Measurements from ENCODE around the gene C7orf57.
A peak's percentile ranks its signal among the peaks of the same experiment; 100 is the strongest.
"Not testable (repeated sequence)": the region's sequence is repeated elsewhere in the genome, so short reads cannot be mapped to it uniquely, and the experiment has no call there.

C7orf57 gene

DNA sequence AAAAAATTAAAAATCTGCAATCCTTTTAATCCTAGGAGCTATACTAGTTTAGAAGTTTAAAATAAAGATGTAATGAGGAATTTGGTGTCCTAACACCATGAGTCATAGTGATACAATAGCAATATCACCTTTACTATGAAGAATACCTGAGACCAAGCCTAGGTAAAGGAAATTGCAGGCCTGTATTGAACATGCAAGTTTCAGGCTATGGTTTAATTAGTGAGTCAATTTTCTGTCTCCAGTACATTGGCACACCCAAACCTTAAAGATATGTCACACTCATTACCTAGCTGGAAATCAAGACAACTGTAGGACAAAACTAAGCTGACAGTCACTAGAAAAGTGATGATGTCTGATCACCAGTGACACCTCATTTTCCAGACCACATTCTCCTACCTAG, 47.0 kb downstream of the C7orf57 start:
- not testable (repeated sequence) for H3K4me3 ChIP-seq (ENCODE audit: low read length in 2 of 2); H3K36me3 ChIP-seq (ENCODE audit: control insufficient read depth in 2 of 2, insufficient read depth in 2 of 2, low read length in 2 of 2); H3K9ac ChIP-seq (ENCODE audit: low read depth in 1 of 2, low read length in 2 of 2); H3K9me3 ChIP-seq (ENCODE audit: control insufficient read depth in 2 of 2, low read length in 2 of 2); H3K27me3 ChIP-seq (ENCODE audit: control insufficient read depth in 2 of 2, insufficient read depth in 2 of 2, low read length in 2 of 2)
- Histone ChIP-seq H3K4me1 (ENCODE audit: control insufficient read depth in 2 of 2, insufficient read depth in 2 of 2, low read length in 2 of 2) (peaks cover 24 to 29% of the 10 kb centered on the region in 2 donors), H3K27ac (ENCODE audit: low read depth in 2 of 2, low read length in 2 of 2) (peak overlapping the region; percentile 5 to 55)

DNA sequence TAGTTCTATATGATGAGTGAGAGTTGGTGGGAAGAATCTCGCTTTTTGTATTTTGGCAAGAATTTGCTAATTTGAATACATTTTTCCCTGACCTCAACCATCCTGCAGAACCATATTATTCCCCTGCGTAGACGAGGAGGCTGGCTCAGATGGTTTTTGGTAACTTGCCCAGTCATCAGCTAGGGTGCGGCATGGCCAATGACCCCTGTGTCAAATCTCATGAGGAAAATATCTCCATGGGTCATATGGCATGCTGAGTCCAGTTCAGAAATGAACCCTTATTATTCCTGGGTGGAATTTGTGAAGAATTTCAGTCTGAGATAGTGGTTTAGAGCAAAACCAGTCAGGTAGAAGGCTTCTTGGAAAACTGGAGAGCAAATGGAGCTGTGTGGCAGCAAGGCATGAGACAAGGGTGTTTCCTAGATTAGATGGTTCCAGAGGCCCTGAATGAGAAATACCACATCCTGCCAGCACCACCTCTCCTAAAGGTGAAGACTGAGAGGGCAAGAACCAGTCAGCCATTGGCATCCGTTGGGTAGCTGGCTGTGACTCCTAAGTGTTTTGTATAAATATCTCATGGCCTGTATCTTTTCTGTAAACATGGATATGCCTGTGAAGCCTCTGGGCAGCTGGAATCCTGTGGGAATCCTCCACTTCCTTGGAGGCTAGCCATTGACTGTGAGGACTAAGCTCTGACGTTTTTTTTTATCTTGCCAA, 47.9 kb downstream of the C7orf57 start:
- no peak overlapping the region for H3K4me3 ChIP-seq (ENCODE audit: low read length in 2 of 2)
- H3K9ac ChIP-seq (ENCODE audit: low read depth in 1 of 2, low read length in 2 of 2): no peak overlapping the region
- no peaks in the 10 kb centered on the region for H3K9me3 ChIP-seq (ENCODE audit: control insufficient read depth in 2 of 2, low read length in 2 of 2)
- no peaks in the 10 kb centered on the region for H3K27me3 ChIP-seq (ENCODE audit: control insufficient read depth in 2 of 2, insufficient read depth in 2 of 2, low read length in 2 of 2)
- peaks cover 29 to 32% of the 10 kb centered on the region in 2 donors for H3K4me1 ChIP-seq (ENCODE audit: control insufficient read depth in 2 of 2, insufficient read depth in 2 of 2, low read length in 2 of 2)
- H3K27ac ChIP-seq (ENCODE audit: low read depth in 2 of 2, low read length in 2 of 2): peak overlapping the region in 1 of 2 donors; percentile 2
- no peaks in the 10 kb centered on the region for H3K36me3 ChIP-seq (ENCODE audit: control insufficient read depth in 2 of 2, insufficient read depth in 2 of 2, low read length in 2 of 2)

DNA sequence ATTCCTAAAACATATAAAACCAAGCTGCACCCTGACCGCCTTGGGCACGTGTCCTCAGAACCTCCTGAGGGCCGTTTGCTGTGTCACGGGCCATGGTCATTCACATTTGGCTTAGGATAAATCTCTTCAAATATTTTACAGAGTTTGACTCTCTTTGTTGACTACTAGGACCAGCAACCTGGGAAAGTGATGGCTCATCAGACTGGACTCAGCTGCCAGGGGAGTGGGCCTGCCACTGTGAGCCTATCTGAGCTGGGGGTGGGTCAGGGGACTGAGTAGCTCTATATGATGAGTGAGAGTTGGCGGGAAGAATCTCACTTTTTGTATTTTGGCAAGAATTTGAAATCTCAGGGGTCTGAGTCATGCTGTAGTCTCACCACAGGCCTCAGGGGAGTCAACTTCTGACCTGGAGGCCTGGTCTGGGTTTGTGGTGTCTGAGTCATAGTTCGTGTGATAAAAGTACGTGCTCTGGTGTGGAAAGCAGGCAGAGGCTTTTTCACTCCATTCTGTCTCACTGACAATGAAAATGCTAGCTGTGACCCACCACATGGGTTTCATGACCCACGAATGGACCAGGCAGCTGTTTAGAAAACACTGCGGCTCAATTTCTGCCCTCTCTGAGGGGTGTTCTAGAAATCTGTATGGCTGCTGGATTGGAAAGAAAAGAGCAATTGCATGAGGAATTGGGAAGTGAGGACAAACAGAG, 49.5 kb downstream of the C7orf57 start:
- H3K36me3 ChIP-seq (ENCODE audit: control insufficient read depth in 2 of 2, insufficient read depth in 2 of 2, low read length in 2 of 2): no peaks in the 10 kb centered on the region
- peak overlapping the region; percentile 66 to 77 for H3K27ac ChIP-seq (ENCODE audit: low read depth in 2 of 2, low read length in 2 of 2)
- no peaks in the 10 kb centered on the region for H3K9me3 ChIP-seq (ENCODE audit: control insufficient read depth in 2 of 2, low read length in 2 of 2)
- H3K4me1 ChIP-seq (ENCODE audit: control insufficient read depth in 2 of 2, insufficient read depth in 2 of 2, low read length in 2 of 2): peaks cover 32 to 33% of the 10 kb centered on the region in 2 donors
- H3K27me3 ChIP-seq (ENCODE audit: control insufficient read depth in 2 of 2, insufficient read depth in 2 of 2, low read length in 2 of 2): no peaks in the 10 kb centered on the region
- peak overlapping the region in 1 of 2 donors; percentile 3 for H3K4me3 ChIP-seq (ENCODE audit: low read length in 2 of 2)
- H3K9ac ChIP-seq (ENCODE audit: low read depth in 1 of 2, low read length in 2 of 2): peak overlapping the region in 1 of 2 donors; percentile 20

GRCh38 chr7:48085433-48085791, 50.1 kb downstream of the C7orf57 start:
- Histone ChIP-seq H3K27me3 (ENCODE audit: control insufficient read depth in 2 of 2, insufficient read depth in 2 of 2, low read length in 2 of 2) (no peaks in the 10 kb centered on the region), H3K9ac (ENCODE audit: low read depth in 1 of 2, low read length in 2 of 2) (no peak overlapping the region), H3K4me3 (ENCODE audit: low read length in 2 of 2) (no peak overlapping the region), H3K4me1 (ENCODE audit: control insufficient read depth in 2 of 2, insufficient read depth in 2 of 2, low read length in 2 of 2) (peaks cover 37% of the 10 kb centered on the region in 2 donors), H3K9me3 (ENCODE audit: control insufficient read depth in 2 of 2, low read length in 2 of 2) (no peaks in the 10 kb centered on the region), H3K36me3 (ENCODE audit: control insufficient read depth in 2 of 2, insufficient read depth in 2 of 2, low read length in 2 of 2) (no peaks in the 10 kb centered on the region), H3K27ac (ENCODE audit: low read depth in 2 of 2, low read length in 2 of 2) (peak overlapping the region; percentile 66 to 77)

GRCh38 chr7:48085942-48086341, 50.6 kb downstream of the C7orf57 start:
- H3K27ac ChIP-seq (ENCODE audit: low read depth in 2 of 2, low read length in 2 of 2): peak overlapping the region in 1 of 2 donors; percentile 77
- no peak overlapping the region for H3K9ac ChIP-seq (ENCODE audit: low read depth in 1 of 2, low read length in 2 of 2)
- no peaks in the 10 kb centered on the region for H3K9me3 ChIP-seq (ENCODE audit: control insufficient read depth in 2 of 2, low read length in 2 of 2)
- H3K4me3 ChIP-seq (ENCODE audit: low read length in 2 of 2): no peak overlapping the region
- H3K27me3 ChIP-seq (ENCODE audit: control insufficient read depth in 2 of 2, insufficient read depth in 2 of 2, low read length in 2 of 2): no peaks in the 10 kb centered on the region
- no peaks in the 10 kb centered on the region for H3K36me3 ChIP-seq (ENCODE audit: control insufficient read depth in 2 of 2, insufficient read depth in 2 of 2, low read length in 2 of 2)
- H3K4me1 ChIP-seq (ENCODE audit: control insufficient read depth in 2 of 2, insufficient read depth in 2 of 2, low read length in 2 of 2): peaks cover 37 to 38% of the 10 kb centered on the region in 2 donors

- H3K27me3 ChIP-seq (ENCODE audit: control insufficient read depth in 2 of 2, insufficient read depth in 2 of 2, low read length in 2 of 2): no peaks in the 10 kb centered on the region
- H3K4me1 ChIP-seq (ENCODE audit: control insufficient read depth in 2 of 2, insufficient read depth in 2 of 2, low read length in 2 of 2): peaks cover 37 to 38% of the 10 kb centered on the region in 2 donors
- no peaks in the 10 kb centered on the region for H3K9me3 ChIP-seq (ENCODE audit: control insufficient read depth in 2 of 2, low read length in 2 of 2)
- H3K36me3 ChIP-seq (ENCODE audit: control insufficient read depth in 2 of 2, insufficient read depth in 2 of 2, low read length in 2 of 2): peaks cover 3 to 4% of the 10 kb centered on the region in 2 donors
- no peak overlapping the region for H3K4me3 ChIP-seq (ENCODE audit: low read length in 2 of 2)
- peak overlapping the region; percentile 47 to 98 for H3K27ac ChIP-seq (ENCODE audit: low read depth in 2 of 2, low read length in 2 of 2)
- H3K9ac ChIP-seq (ENCODE audit: low read depth in 1 of 2, low read length in 2 of 2): peak overlapping the region in 1 of 2 donors; percentile 26
These were observed 52.0 kb downstream of the C7orf57 start for GRCh38 chr7:48087349-48087748.

- peak overlapping the region; percentile 78 to 88 for H3K4me3 ChIP-seq (ENCODE audit: low read length in 2 of 2)
- no peaks in the 10 kb centered on the region for H3K27me3 ChIP-seq (ENCODE audit: control insufficient read depth in 2 of 2, insufficient read depth in 2 of 2, low read length in 2 of 2)
- H3K9me3 ChIP-seq (ENCODE audit: control insufficient read depth in 2 of 2, low read length in 2 of 2): no peaks in the 10 kb centered on the region
- H3K27ac ChIP-seq (ENCODE audit: low read depth in 2 of 2, low read length in 2 of 2): peak overlapping the region; percentile 98 to 99
- H3K36me3 ChIP-seq (ENCODE audit: control insufficient read depth in 2 of 2, insufficient read depth in 2 of 2, low read length in 2 of 2): peaks cover 8 to 10% of the 10 kb centered on the region in 2 donors
- peaks cover 32 to 38% of the 10 kb centered on the region in 2 donors for H3K4me1 ChIP-seq (ENCODE audit: control insufficient read depth in 2 of 2, insufficient read depth in 2 of 2, low read length in 2 of 2)
- peak overlapping the region; percentile 88 for H3K9ac ChIP-seq (ENCODE audit: low read depth in 1 of 2, low read length in 2 of 2)
These were observed 53.3 kb downstream of the C7orf57 start for GRCh38 chr7:48088559-48089045.

- Histone ChIP-seq H3K9ac (ENCODE audit: low read depth in 1 of 2, low read length in 2 of 2) (peak within 1 kb of the TSS; percentile 88 to 89), H3K27me3 (ENCODE audit: control insufficient read depth in 2 of 2, insufficient read depth in 2 of 2, low read length in 2 of 2) (no peaks in the 10 kb centered on the region), H3K4me3 (ENCODE audit: low read length in 2 of 2) (peak within 1 kb of the TSS; percentile 78 to 88), H3K4me1 (ENCODE audit: control insufficient read depth in 2 of 2, insufficient read depth in 2 of 2, low read length in 2 of 2) (peaks cover 32 to 38% of the 10 kb centered on the region in 2 donors), H3K36me3 (ENCODE audit: control insufficient read depth in 2 of 2, insufficient read depth in 2 of 2, low read length in 2 of 2) (peaks cover 8 to 10% of the 10 kb centered on the region in 2 donors), H3K9me3 (ENCODE audit: control insufficient read depth in 2 of 2, low read length in 2 of 2) (no peaks in the 10 kb centered on the region), H3K27ac (ENCODE audit: low read depth in 2 of 2, low read length in 2 of 2) (peak within 1 kb of the TSS; percentile 98 to 99)
These were observed 54.0 kb downstream of the C7orf57 start, which contains the start of gene UPP1 for GRCh38 chr7:48089046-48090003. UPP1 (plus strand) TSS chr7:48089265; CDS start chr7:48094784, 5,519 bp downstream.

GRCh38 chr7:48090095-48090805, 54.9 kb downstream of the C7orf57 start:
- Histone ChIP-seq H3K9me3 (ENCODE audit: control insufficient read depth in 2 of 2, low read length in 2 of 2) (no peaks in the 10 kb centered on the region), H3K4me1 (ENCODE audit: control insufficient read depth in 2 of 2, insufficient read depth in 2 of 2, low read length in 2 of 2) (peaks cover 24 to 31% of the 10 kb centered on the region in 2 donors), H3K36me3 (ENCODE audit: control insufficient read depth in 2 of 2, insufficient read depth in 2 of 2, low read length in 2 of 2) (peaks cover 15 to 17% of the 10 kb centered on the region in 2 donors), H3K27ac (ENCODE audit: low read depth in 2 of 2, low read length in 2 of 2) (peak overlapping the region in 1 of 2 donors; percentile 98), H3K9ac (ENCODE audit: low read depth in 1 of 2, low read length in 2 of 2) (peak overlapping the region; percentile 80 to 89), H3K4me3 (ENCODE audit: low read length in 2 of 2) (peak overlapping the region; percentile 72 to 88), H3K27me3 (ENCODE audit: control insufficient read depth in 2 of 2, insufficient read depth in 2 of 2, low read length in 2 of 2) (no peaks in the 10 kb centered on the region)

Data from mucosa of rectum (tissue), 2 donors.